Stimulated activated CD4-positive, alpha-beta T cell treated with anti-CD3 and anti-CD28 coated beads, Interleukin-2, amount 100 ng/mL, for 4 hours (primary cell): ENCODE data around the gene UIMC1.
"Not testable (repeated sequence)": the region's sequence is repeated elsewhere in the genome, so short reads cannot be mapped to it uniquely, and the experiment has no call there.

Experiments
- DNase-seq: peaks from one replicate; pipeline ENCODE4 v3.0.0-alpha.2; 2020; ENCODE audit warnings: low read depth

The UIMC1 gene

DNA sequence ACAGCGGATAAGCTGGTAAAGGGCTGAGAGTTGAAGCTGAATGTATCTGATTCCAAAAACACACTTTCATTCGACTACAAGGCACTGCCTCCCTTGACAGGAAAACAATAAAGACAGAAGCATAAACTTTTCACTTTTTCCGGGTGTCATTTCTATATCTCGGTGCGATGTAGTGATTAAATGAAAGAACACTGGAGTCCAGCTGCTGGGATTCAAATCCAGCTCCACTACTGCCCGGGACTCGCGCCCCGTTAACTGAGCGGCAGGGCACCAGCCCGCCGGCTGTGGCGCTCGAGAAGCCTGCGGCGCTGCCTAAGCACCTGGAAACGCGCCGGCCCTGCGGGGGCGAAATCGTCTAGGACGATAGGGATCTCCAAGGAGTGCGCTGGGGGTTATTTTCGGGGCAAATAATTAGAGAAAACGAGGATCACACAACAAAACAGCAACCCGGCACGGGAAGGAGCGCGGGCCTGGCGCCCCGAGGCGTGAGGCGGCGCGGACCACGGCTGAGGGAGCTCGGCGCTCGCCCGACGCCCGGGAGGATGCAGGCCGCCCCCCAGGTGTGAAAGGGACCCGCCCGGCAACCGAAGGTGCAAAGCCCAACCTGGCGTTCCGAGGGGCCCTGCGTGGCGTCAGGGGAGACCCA lies 837 bp downstream of the UIMC1 start:
- peak; percentile 62 for DNase-seq

DNA sequence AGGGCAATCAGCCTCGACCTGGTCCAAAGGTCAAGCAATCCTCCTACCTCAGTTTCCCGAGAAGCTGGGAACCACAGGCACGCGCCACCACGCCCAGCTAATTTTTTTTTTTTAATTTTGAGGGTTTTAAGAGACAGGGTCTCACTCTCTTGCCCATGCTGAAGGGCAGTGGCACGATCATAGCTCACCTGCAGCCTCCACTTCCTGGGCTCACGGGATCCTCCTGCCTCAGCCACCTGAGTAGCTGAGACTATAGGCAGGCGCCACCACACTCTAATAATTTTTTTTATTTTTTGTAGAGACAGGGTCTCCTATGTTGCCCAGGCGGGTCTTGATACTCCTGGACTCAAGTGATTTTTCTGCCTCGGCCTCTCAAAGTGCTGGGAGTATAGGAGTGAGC lies 1.6 kb downstream of the UIMC1 start:
- DNase-seq, result no peak

DNA sequence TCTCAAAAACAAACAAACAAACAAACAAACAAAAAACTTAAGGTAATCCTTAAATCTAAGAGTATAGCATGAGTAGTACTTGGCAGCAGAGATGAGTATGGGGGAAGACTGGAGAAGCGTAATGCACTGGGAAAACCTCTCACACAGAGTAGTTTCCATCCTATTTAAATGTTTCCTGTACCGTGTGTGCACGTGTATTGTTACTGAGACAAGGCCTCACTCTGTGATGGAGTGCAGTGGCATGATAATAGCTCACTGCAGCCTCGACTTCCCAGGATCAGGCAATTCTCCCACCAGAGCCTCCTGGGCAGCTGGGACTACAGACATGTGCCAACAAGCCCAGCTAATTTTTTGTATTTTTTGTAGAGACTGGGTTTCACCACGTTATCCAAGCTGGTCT lies 2.9 kb downstream of the UIMC1 start:
- DNase-seq, result no peak

DNA sequence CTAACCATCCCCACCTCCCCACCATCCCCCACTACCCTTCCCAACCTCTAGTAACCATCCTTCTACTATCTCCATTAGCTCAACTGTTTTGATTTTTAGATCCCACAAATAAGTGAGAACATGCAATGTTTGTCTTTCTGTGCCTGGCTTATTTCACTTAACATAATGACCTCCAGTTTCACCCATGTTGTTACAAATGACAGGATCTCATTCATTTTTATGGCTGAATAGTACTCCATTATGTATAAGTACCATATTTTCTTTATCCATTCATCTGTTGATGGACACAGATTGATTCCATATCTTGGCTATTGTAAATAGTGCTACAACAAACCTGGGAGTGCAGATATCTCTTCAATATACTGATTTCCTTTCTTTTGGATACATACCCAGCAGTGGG lies 7.1 kb downstream of the UIMC1 start:
- not testable (repeated sequence) for DNase-seq

DNA sequence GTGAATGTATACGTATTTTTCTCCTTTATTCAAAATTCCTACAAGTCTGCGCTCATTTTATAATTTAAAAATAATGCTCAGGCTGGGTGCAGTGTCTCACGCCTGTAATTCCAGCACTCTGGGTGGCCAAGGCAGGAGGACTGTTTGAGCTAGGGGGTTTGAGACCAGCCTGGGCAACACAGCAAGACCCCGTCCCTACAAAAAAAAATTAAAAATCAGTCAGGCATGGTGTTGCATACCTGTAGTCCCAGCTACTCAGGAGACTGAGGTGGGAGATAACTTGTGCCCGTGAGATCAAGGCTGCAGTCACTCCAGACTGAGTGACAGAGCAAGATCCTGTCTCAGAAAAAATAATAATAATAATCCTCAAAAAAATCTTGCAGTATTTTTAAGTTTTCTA lies 7.8 kb downstream of the UIMC1 start:
- no peak for DNase-seq

DNA sequence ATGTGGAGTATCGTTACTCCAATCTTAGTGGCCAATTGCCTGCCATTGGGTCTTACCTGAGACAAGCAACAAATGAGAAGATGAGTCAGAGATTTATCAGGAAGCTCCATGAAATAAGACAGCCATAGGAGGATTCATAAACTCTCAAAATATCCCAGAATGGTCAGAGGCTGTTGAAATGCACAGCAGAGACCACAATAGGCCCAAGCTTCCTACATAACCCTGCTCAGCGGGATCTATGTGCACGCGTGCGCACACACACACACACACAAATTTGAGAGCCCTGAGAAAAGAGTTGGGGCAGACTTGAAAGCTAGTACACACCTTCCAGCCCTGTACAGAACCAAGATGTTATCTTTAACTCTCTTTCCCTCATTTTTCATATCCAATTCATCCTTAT lies 9.8 kb downstream of the UIMC1 start:
- DNase-seq, result no peak

DNA sequence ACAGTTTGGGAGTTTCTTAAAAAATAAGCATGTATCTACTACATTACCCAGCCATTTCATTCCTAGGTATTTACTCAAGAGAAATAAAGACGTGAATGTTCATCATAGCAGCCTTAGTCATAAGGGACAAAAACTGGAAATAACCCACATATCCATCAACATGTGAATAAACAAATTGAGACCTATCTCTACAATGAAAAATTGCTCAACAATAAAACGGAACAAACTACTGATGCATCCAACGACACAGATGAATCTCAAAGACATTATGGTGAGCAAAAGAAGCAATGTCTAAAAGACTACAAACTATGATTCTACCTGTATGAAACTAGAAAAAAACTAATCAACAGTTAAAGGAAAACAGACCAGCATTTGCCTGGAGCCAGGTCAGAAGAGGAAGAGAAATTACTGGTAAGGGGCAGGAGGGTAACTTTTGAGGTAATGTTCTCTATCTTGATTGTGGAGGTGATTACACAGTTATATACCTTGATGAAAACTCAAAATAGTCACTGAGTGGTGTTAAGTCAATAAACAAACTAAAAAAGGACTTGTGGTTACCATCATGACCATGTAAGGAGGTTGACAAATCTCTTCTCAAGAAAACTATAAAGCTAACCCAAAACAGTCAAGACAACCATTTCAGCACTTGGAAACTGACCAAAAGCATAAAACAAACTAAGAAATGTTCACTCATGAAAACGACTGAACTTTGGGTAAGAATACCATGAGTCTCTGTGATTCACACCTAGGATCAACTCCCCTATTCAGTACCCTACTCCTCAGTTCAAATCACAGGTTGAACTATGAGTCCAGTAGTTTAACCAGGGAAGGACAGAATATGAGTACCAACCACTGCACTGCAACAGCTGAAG lies 10.4 kb downstream of the UIMC1 start:
- no peak for DNase-seq

DNA sequence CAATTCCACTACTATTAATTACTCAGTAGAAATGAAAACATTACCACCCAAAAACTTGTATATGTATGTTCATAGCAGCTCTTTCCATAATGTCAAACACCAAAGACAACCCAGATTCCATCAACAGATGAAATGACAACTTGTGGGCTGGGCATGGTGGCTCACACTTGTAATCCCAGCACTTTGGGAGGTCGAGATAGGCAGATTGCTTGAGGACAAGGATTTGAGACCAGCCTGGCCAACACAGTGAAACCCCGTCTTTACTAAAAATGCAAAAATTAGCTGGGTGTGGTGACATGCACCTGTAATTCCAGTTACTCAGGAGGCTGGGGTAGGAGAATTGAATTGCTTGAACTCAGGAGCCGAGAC lies 11.5 kb downstream of the UIMC1 start:
- no peak for DNase-seq

DNA sequence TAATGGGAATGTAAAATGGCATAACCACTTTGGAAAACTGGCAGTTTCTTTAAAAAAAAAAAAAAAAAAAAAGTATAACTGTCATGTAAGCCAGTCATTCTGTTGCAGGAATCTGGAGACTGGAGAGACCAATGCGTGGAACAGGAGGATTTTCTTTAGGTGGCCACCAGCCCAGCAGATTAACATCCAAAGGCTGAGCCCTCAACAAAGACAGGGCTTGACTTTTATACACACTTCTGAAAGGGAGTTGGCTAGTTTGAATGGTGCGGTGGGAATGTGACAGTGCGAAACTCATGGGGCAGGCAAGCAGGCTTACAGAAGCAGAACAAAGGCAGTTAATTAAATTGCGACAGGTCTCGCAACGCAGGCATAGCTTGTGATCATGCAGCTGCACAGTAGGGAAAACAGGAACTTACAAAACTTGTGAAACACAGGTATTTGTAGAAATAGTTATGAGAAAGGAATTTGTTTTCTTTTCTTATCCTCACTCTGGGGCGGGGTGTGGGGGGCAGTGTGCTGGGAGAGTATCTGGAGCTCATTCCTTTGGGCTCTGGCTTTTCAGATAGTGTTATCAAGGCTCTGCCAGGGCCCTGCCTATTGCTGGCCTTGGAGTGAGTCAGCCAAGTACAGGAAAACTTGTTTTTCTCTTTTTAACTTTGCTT lies 12.0 kb downstream of the UIMC1 start:
- no peak for DNase-seq

DNA sequence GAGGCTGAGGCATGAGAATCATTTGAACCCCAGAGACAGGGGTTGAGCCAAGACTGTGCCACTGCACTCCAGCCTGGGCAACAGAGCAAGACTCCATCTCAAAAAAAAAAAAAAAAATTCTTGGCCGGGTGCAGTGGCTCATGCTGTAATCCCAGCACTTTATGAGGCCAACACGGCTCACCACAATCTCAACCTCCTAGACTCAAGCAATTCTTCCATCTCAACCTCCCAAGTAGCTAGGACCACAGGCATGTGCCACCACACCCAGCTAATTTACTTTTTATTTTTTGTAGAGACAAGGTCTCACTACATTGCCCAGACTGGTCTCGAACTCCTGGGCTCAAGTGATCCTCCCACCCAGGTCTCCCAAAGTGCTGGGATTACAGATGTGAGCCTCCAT lies 13.5 kb downstream of the UIMC1 start:
- not testable (repeated sequence) for DNase-seq

DNA sequence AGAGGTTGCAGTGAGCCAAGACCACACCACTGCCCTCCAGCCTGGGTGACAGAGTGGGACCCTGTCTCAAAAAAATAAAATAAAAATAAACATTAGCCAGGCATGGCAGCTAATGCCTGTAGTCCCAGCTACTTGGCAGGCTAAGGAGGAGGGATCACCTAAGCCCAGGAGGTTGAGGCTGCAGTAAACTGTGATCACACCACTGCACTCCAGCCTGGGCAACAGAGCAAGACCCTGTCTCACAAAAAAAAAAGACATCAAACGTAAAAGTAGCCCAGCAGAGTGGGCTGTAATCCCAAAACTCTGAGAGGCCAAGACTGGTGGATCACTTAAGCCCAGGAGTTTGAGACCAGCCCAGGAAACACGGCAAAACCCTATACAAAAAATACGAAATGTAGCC lies 19.0 kb downstream of the UIMC1 start:
- no peak for DNase-seq

DNA sequence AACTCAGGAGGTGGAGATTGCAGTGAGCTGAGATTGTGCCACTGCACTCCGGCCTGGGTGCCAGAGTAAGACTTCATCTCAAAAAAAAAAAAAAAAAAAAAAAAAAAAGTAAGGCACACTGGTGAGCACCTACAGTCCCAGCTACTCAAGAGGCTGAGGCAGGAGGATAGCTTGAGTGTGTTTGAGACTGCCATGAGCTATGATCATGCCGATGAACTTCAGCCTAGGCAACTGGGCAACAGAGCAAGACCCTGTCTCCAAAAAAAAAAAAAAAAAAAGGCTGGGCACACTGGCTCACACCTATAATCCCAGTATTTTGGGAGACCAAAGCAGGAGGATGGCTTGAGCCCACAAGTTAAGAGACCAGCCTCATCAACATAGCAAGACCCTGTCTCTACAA lies 20.3 kb downstream of the UIMC1 start:
- no peak for DNase-seq

DNA sequence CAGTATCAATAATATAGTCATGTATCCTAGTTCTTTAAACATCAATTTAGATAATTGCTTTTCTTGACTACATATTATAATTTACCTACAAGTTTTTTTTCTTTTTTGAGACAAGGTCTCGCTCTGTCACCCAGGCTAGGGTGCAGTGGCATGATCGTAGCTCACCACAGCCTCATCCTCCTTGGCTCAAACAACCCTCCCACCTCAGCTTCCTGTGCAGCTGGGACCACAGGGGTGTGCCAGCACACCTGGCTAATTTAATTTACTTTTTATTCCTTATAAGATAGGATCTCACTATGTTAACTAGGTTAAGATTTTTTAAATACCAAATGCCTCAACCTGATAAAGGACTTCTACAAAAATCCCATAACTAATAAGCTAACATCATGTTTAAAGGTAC lies 21.1 kb downstream of the UIMC1 start:
- DNase-seq, result peak; percentile 9

DNA sequence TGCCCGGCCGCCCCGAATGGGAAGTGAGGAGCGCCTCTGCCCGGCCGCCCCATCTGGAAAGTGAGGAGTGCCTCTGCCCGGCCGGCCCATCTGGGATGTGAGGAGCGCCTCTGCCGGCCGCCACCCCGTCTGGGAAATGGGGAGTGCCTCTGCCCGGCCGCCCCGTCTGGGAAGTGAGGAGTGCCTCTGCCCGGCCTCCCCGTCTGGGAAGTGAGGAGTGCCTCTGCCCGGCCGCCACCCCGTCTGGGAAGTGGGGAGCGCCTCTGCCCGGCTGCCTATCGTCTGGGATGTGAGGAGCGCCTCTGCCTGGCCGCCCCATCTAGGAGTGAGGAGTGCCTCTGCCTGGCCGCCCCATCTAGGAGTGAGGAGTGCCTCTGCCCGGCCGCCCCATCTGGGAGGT lies 22.4 kb downstream of the UIMC1 start:
- not testable (repeated sequence) for DNase-seq

DNA sequence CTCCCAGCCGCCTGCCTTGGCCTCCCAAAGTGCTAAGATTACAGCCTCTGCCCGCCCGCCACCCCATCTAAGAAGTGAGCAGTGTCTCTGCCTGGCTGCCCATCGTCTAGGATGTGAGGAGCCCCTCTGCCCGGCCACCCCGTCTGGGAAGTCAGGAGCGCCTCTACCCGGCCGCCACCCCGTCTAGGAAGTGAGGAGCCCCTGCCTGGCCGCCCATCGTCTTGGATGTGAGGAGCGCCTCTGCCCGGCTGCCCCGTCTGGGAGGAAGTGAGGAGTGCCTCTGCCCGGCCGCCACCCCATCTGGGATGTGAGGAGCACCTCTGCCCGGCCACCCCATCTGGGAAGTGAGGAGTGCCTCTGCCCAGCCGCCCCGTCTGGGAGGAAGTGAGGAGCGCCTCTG lies 23.0 kb downstream of the UIMC1 start:
- DNase-seq, result not testable (repeated sequence)

DNA sequence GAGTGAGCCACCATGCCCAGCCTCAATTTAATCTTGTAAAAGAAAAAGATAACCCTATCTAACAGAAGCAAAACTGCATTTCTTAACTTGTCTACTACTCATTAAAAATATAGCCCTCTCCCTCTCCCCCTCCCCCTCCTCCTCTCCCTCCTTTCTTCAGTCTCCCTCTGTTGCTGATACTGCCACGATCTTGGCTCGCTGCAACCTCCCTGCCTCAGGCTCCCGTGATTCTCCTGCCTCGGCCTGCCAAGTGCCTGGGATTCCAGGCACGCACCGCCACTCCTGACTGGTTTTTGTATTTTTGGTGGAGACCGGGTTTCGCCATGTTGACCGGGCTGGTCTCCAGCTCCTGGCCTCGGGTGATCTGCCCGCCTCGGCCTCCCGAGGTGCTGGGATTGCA lies 23.5 kb downstream of the UIMC1 start:
- not testable (repeated sequence) for DNase-seq

DNA sequence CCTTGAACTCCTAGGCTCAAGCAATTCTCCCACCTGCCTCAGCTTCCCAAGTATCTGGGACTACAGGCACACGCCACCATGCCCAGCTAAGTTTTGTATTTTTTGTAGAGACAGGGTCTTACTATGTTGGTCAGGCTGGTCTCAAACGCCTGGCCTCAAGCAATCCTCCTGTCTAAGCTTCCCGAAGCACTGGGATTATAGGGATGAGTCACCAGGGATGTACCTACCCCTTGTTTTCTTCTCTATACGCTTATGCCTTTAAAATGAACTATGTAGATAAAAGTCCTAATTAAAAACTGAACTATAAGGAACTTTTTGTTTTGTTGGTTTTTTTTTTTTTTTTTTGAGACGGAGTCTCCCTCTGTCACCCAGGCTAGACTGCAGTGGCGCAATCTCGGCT lies 25.8 kb downstream of the UIMC1 start:
- no peak for DNase-seq

DNA sequence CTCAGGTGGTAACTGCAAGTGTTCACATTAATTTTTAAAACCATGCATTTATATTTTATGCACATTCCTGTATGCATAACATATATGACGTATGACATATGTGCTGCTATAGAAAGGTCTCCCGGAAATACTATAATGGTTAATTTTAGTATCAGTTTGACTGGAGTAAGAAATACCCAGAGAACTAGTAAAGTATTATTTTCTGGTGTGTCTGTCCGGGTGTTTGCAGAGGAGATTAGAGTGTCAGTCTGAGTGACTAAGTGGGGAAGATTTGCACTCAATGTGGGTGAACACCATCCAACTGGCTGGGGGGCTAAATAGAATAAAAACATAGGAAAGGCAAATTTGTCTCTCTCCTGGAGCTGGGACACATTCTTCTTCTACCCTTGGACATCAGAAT lies 26.9 kb downstream of the UIMC1 start:
- no peak for DNase-seq

DNA sequence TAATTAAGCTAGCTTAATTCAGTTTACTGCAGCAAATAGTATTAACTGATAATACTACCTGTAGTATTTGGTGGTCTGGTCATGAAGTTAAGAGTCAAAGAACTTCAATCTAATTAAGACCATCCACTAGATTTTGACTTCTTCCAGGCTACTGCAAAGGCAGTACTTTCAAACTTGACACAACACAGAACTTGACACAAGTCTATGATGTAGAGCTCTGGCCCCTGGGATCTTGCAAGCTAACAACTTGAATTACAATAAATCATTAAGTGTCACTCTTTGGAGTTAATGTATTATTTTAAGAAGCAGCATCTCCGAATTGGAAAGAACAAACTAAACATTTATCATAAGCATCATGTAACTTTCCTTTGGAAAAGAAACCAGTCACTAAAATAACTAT lies 40.9 kb downstream of the UIMC1 start:
- DNase-seq, result no peak

DNA sequence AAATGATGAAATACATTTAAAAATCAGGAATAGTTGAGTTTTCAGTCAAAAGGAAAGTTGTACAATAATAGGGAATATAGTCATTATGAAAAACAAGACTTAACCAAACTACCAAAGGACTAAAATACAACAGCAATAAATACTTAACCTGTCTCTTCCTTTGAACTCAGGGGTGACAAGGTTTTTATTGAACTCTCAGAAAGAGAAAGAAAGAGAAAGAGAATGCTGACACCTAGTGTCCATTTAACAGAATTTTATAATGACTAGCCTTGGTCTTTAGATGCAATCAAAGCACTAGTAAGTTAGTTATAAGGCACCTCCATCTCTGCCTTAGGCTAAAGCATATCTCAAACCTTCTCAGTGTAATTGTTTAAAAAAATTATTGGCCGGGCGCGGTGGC lies 47.5 kb downstream of the UIMC1 start:
- DNase-seq, result no peak

DNA sequence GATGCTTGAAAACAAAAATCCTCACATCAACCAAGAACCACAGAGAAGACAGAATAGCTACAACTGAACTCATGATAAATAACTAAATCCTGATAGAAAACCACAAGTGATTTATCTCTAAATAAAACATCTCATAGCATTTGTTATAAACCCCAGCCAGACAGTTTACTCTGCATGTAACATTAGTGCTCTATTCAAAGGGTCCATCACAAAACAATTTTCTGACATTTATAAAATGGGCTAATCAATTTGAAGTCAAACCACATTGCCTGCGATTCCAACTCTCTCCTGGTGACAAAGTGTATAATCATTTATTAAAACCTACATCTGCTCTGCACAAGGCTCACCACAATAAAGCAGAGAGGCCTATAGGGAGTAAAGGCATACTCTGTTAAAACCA lies 49.8 kb downstream of the UIMC1 start:
- DNase-seq, result no peak

DNA sequence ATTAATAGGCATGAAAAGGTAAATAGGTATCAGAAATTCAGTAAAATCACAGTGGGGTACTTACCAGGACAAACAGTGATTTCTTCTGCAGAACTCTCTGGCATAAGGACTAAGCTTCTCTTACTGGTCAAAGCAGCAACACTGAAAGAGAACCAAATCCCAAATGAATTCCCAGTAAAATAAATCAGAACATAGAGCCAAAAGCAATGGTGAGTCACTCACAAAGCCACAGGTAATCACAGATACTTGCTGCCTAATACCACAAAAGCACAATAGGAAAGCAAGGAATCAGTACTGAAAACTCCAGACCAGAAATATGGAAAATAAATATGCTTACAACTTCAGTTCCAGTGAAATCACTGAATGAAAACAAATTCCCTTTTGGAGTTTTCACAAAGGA lies 50.7 kb downstream of the UIMC1 start:
- DNase-seq, result no peak

DNA sequence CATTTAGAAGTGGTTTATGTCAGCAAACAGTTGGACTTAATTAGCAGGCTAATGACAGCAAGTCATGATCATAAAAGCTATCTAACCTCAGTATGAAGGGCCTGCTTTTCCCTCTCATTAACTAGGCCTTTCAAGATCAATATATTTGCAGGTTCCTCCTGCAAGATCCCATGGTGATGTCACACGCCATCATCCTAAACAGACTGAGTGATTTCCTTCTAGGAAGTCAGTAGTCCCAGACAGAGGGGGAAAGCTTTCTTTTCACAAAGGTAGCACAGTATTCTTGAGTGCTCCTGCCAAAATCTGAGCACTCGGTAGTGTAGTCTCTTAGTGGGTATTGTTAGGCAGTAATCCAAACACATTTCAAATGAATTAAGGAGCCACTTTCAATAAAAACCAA lies 52.5 kb downstream of the UIMC1 start:
- no peak for DNase-seq
